K562 (cell line): Measurements from ENCODE around the gene ZNF438. TPM values are rescaled to one million over a fixed set of nuclear protein-coding genes. Genes with fewer than 3 reads are reported as not detected.

ENCODE experiments used
- CBX1 ChIP-seq: sonication (generic); IDR thresholded peaks from 2 replicates; pipeline ENCODE4 v1.6.1; 2016; ENCODE audit warnings: antibody characterized with exemption, low read depth, mild to moderate bottlenecking
- CREB3 ChIP-seq: fragments of 450-650 bp; conservative IDR thresholded peaks from 2 replicates; pipeline ENCODE4 v1.6.1; 2016; ENCODE audit warnings: missing genetic modification characterization, low read depth, mild to moderate bottlenecking, missing compliant biosample characterization, moderate library complexity
- DMBX1 ChIP-seq: fragments of 250-450 bp; sonication (Bioruptor Pico); IDR thresholded peaks from 2 replicates; pipeline ENCODE4 v1.8.0; 2022; ENCODE audit warnings: inconsistent platforms, mild to moderate bottlenecking, moderate library complexity, borderline replicate concordance
- HIVEP1 ChIP-seq: fragments of 250-450 bp; sonication (Bioruptor Pico); IDR thresholded peaks from 2 replicates; pipeline ENCODE4 v1.4.0; 2020; ENCODE audit warnings: mild to moderate bottlenecking
- LEF1 ChIP-seq: fragments of 450-650 bp; IDR thresholded peaks from 2 replicates; pipeline ENCODE4 v1.6.1; 2016; ENCODE audit warnings: mild to moderate bottlenecking
- NRF1 ChIP-seq, 2 experiments: fragments of 450-650 bp; IDR thresholded peaks in 1 of 2; conservative IDR thresholded peaks in 1 of 2; 2 replicates each; pipeline ENCODE4 v1.6.1; 2014; ENCODE audit warnings: mild to moderate bottlenecking in 2 of 2
- PCBP2 ChIP-seq: fragments of 200-400 bp; formaldehyde crosslinking; IDR thresholded peaks from 2 replicates; pipeline ENCODE4 v1.6.1; 2018; ENCODE audit warnings: low read length, low read depth, mild to moderate bottlenecking, moderate library complexity; ENCODE audit not compliant: poor library complexity, severe bottlenecking
- POLR3A ChIP-seq: IDR thresholded peaks from 2 replicates; pipeline ENCODE4 v1.6.1; 2011; ENCODE audit warnings: borderline replicate concordance, mild to moderate bottlenecking, moderate library complexity; ENCODE audit not compliant: insufficient read length, insufficient read depth; ENCODE audit errors: extremely low read depth
- RBM39 ChIP-seq: fragments of 200-400 bp; formaldehyde crosslinking; optimal IDR thresholded peaks from 2 replicates; pipeline ENCODE3; 2018; ENCODE audit warnings: low read depth, low read length
- SMAD2 ChIP-seq: fragments of 150-350 bp; IDR thresholded peaks from 2 replicates; pipeline ENCODE4 v1.6.1; 2014; ENCODE audit warnings: low read depth, mild to moderate bottlenecking, low read length
- SUPT5H ChIP-seq: fragments of 450-650 bp; IDR thresholded peaks from 2 replicates; pipeline ENCODE4 v1.6.1; 2016
- THRB ChIP-seq: fragments of 450-650 bp; formaldehyde crosslinking; conservative IDR thresholded peaks from 2 replicates; pipeline ENCODE4 v1.4.0; 2022; ENCODE audit warnings: mild to moderate bottlenecking, missing genetic modification characterization
- ZNF444 ChIP-seq: fragments of 250-450 bp; sonication (Bioruptor Pico); IDR thresholded peaks from 2 replicates; pipeline ENCODE4 v1.4.0; 2020; ENCODE audit warnings: mild to moderate bottlenecking, moderate library complexity
- ZNF586 ChIP-seq: fragments of 450-650 bp; formaldehyde crosslinking; conservative IDR thresholded peaks from 2 replicates; pipeline ENCODE4 v1.4.0; 2020; ENCODE audit warnings: mild to moderate bottlenecking, moderate library complexity
- polyA plus RNA-seq, 8 experiments: library from polyadenylated mRNA; depleted of rRNA in 4 of 8; stranded (reverse) in 5 of 8; unstranded in 3 of 8; fragments of >200 nt; fragmentation: Nextera tagmentation in 2 of 8; fragmentation: Illumina TruSeq in 1 of 8; extraction: Ambion mirVana in 2 of 8; extraction: Trizol in 1 of 8; gene quantifications; 2 replicates each; pipeline versions ENCODE4 v1.2.1 to v1.2.3, GENCODE V29; 2011 to 2014; ENCODE audit warnings: inconsistent platforms in 1 of 8, missing spikeins in 1 of 8
- total RNA-seq, 7 experiments: library from RNA; depleted of rRNA in 6 of 7; stranded (reverse); fragments of >200 nt in 6 of 7; fragmentation: Illumina TruSeq in 2 of 7; extraction: Trizol in 2 of 7; gene quantifications; 2 replicates each; pipeline versions ENCODE4 v1.2.1 to v1.2.3, GENCODE V29; 2011 to 2021; ENCODE audit warnings: low replicate concordance in 1 of 7

The ZNF438 gene
- total and polyA plus RNA-seq, 9 of the 15 experiments (the other 6 are each of a cell fraction or from before 2014, with no cell fraction given), result 0.45 to 1.5 (median 0.91) TPM

- TF ChIP-seq CBX1, result no peak
- TF ChIP-seq SMAD2, result no peak
- TF ChIP-seq CREB3 (tag), result no peak
- TF ChIP-seq DMBX1 (CRISPR knock-in tag), result no peak
- no peak for TF ChIP-seq SUPT5H
- TF ChIP-seq NRF1 (conservative IDR thresholded peaks at IDR 0.05 in 1 of 2, IDR thresholded peaks at IDR 0.05 in 1 of 2), result no peak
- no peak for TF ChIP-seq ZNF444
- no peak for TF ChIP-seq PCBP2
- TF ChIP-seq HIVEP1 (CRISPR knock-in tag), result no peak
- TF ChIP-seq RBM39, result no peak
- no peak for TF ChIP-seq THRB (CRISPR knock-in tag)
- TF ChIP-seq ZNF586 (CRISPR knock-in tag), result no peak
- no peak for TF ChIP-seq POLR3A
- no peak for TF ChIP-seq LEF1
Observed at GRCh38 chr10:31018356-31018750, 13.3 kb downstream of the ZNF438 start (continued).
